BLaER1 treated with 17β-estradiol and CSF1 and Interleukin-3, amounts not matched to agents 10 nM and 100 nM (cell line): ENCODE results near the gene AQP1.
A peak's percentile ranks its signal among the peaks of the same experiment; 100 is the strongest.

Experiments used
- H3K27ac ChIP-seq, 11 experiments: shearing (Covaris generic); formaldehyde crosslinking; 2 replicates each; pipeline ENCODE4 v1.8.1; 2022
- H3K27me3 ChIP-seq, 11 experiments: shearing (Covaris generic); formaldehyde crosslinking; 2 replicates each; pipeline ENCODE4 v1.8.1; 2022
- H3K36me3 ChIP-seq, 11 experiments: shearing (Covaris generic); formaldehyde crosslinking; 2 replicates each; pipeline ENCODE4 v1.8.1; 2022
- H3K4me1 ChIP-seq, 10 experiments: shearing (Covaris generic); formaldehyde crosslinking; 2 replicates each; pipeline ENCODE4 v1.8.1; 2022
- H3K4me2 ChIP-seq, 11 experiments: shearing (Covaris generic); formaldehyde crosslinking; 2 replicates each; pipeline ENCODE4 v1.8.1; 2022
- H3K4me3 ChIP-seq, 10 experiments: shearing (Covaris generic); formaldehyde crosslinking; 2 replicates each; pipeline ENCODE4 v1.8.1; 2022
- H3K9ac ChIP-seq, 11 experiments: shearing (Covaris generic); formaldehyde crosslinking; 2 replicates each; pipeline ENCODE4 v1.8.1; 2022
- H3K9me3 ChIP-seq, 11 experiments: shearing (Covaris generic); formaldehyde crosslinking; replicated peaks in 1 of 11; 2 replicates each; pipeline ENCODE4 v1.8.1; 2022
- H4K20me1 ChIP-seq, 11 experiments: shearing (Covaris generic); formaldehyde crosslinking; 2 replicates each; pipeline ENCODE4 v1.8.1; 2022
- Cebpa-rat ChIP-seq, 11 experiments: shearing (Covaris generic); IDR thresholded peaks; 2 replicates each; pipeline ENCODE4 v1.8.1; 2022

Gene AQP1

GRCh38 chr7:30888747-30889146 is 22.9 kb upstream of the AQP1 start:
- H3K9me3 ChIP-seq, result peaks cover 23 to 36% (median 31%) of the 10 kb centered on the region in 11 experiments
- TF ChIP-seq Cebpa-rat (IDR thresholded peaks at IDR 0.05), result no peak
- peaks cover 0 to 6% (median 0%) of the 10 kb centered on the region in 11 experiments; a peak in 1 of 22 replicates for H3K36me3 ChIP-seq
- no peak overlapping the region for H3K9ac ChIP-seq
- no peak overlapping the region for H3K27ac ChIP-seq
- peak overlapping the region in 1 of 11 experiments; percentile 28; a peak in 1 of 22 replicates for H3K4me2 ChIP-seq
- H3K27me3 ChIP-seq, result peaks cover 0 to 6% (median 0%) of the 10 kb centered on the region in 11 experiments; a peak in 2 of 22 replicates
- 0 out of 22 replicates have a peak, but pooled peaks cover 0 to 5% (median 0%) of the 10 kb centered on the region in 11 experiments for H4K20me1 ChIP-seq
- H3K4me3 ChIP-seq, result no peak overlapping the region
- H3K4me1 ChIP-seq, result peaks cover 7 to 74% (median 64%) of the 10 kb centered on the region in 10 experiments; a peak in 19 of 20 replicates

GRCh38 chr7:30890226-30890625 is 21.4 kb upstream of the AQP1 start:
- Histone ChIP-seq H3K27me3 (peaks cover 0 to 8% (median 0%) of the 10 kb centered on the region in 11 experiments; a peak in 1 of 22 replicates), H3K4me1 (peaks cover 6 to 74% (median 63%) of the 10 kb centered on the region in 10 experiments; a peak in 19 of 20 replicates), H3K36me3 (peaks cover 0 to 6% (median 0%) of the 10 kb centered on the region in 11 experiments; a peak in 1 of 22 replicates), H3K9ac (no peak overlapping the region), H3K9me3 (peaks cover 23 to 36% (median 31%) of the 10 kb centered on the region in 11 experiments), H3K27ac (no peak overlapping the region), H4K20me1 (0 out of 22 replicates have a peak, but pooled peaks cover 0 to 8% (median 0%) of the 10 kb centered on the region in 11 experiments), H3K4me3 (no peak overlapping the region), H3K4me2 (no peak overlapping the region)
- no peak for TF ChIP-seq Cebpa-rat (IDR thresholded peaks at IDR 0.05)

GRCh38 chr7:30893357-30893756 is 18.3 kb upstream of the AQP1 start:
- peaks cover 23 to 36% (median 31%) of the 10 kb centered on the region in 11 experiments for H3K9me3 ChIP-seq
- peak overlapping the region in 7 of 11 experiments; percentile 9 to 78 (median 66); a peak in 13 of 22 replicates for H3K4me2 ChIP-seq
- H3K9ac ChIP-seq, result no peak overlapping the region
- peaks cover 0 to 6% (median 0%) of the 10 kb centered on the region in 11 experiments; a peak in 1 of 22 replicates for H3K36me3 ChIP-seq
- no peak overlapping the region for H3K27ac ChIP-seq
- H3K4me1 ChIP-seq, result peaks cover 19 to 74% (median 68%) of the 10 kb centered on the region in 10 experiments
- H3K27me3 ChIP-seq, result peaks cover 0 to 8% (median 0%) of the 10 kb centered on the region in 11 experiments; a peak in 1 of 22 replicates
- H3K4me3 ChIP-seq, result no peak overlapping the region
- 0 out of 22 replicates have a peak, but pooled peaks cover 0 to 10% (median 0%) of the 10 kb centered on the region in 11 experiments for H4K20me1 ChIP-seq
- TF ChIP-seq Cebpa-rat (IDR thresholded peaks at IDR 0.05), result no peak

- H3K4me3 ChIP-seq, result no peak overlapping the region
- no peak overlapping the region for H3K9ac ChIP-seq
- peak overlapping the region in 8 of 11 experiments; percentile 48 to 78 (median 64); a peak in 16 of 22 replicates for H3K4me2 ChIP-seq
- H3K27ac ChIP-seq, result no peak overlapping the region
- 0 out of 22 replicates have a peak, but pooled peaks cover 0 to 10% (median 0%) of the 10 kb centered on the region in 11 experiments for H4K20me1 ChIP-seq
- H3K36me3 ChIP-seq, result peaks cover 0 to 6% (median 0%) of the 10 kb centered on the region in 11 experiments; a peak in 1 of 22 replicates
- H3K9me3 ChIP-seq, result peaks cover 23 to 35% (median 31%) of the 10 kb centered on the region in 11 experiments
- peaks cover 0 to 8% (median 0%) of the 10 kb centered on the region in 11 experiments; a peak in 1 of 22 replicates for H3K27me3 ChIP-seq
- TF ChIP-seq Cebpa-rat (IDR thresholded peaks at IDR 0.05), result no peak
- H3K4me1 ChIP-seq, result peaks cover 23 to 79% (median 73%) of the 10 kb centered on the region in 10 experiments
These were observed 17.6 kb upstream of the AQP1 start for GRCh38 chr7:30894009-30894408.

GRCh38 chr7:30894866-30895605 is 16.6 kb upstream of the AQP1 start:
- Histone ChIP-seq H3K4me1 (peaks cover 23 to 89% (median 80%) of the 10 kb centered on the region in 10 experiments), H3K4me3 (no peak overlapping the region), H3K36me3 (peaks cover 0 to 3% (median 0%) of the 10 kb centered on the region in 11 experiments; a peak in 1 of 22 replicates), H3K9me3 (peaks cover 16 to 25% (median 22%) of the 10 kb centered on the region in 11 experiments), H3K27ac (no peak overlapping the region), H3K9ac (peak overlapping the region in 2 of 11 experiments; percentile 10 to 18; a peak in 1 of 22 replicates), H3K27me3 (peaks cover 0 to 8% (median 0%) of the 10 kb centered on the region in 11 experiments; a peak in 1 of 22 replicates), H3K4me2 (peak overlapping the region; percentile 10 to 78 (median 58)), H4K20me1 (0 out of 22 replicates have a peak, but pooled peaks cover 0 to 10% (median 0%) of the 10 kb centered on the region in 11 experiments)
- no peak for TF ChIP-seq Cebpa-rat (IDR thresholded peaks at IDR 0.05)

- no peaks in the 10 kb centered on the region for H3K36me3 ChIP-seq
- H3K4me3 ChIP-seq, result no peak overlapping the region
- H3K27me3 ChIP-seq, result peaks cover 0 to 8% (median 0%) of the 10 kb centered on the region in 11 experiments; a peak in 1 of 22 replicates
- H3K27ac ChIP-seq, result no peak overlapping the region
- peak overlapping the region in 2 of 11 experiments; percentile 10 to 49; a peak in 2 of 22 replicates for H3K9ac ChIP-seq
- H3K9me3 ChIP-seq, result peaks cover 6 to 15% (median 12%) of the 10 kb centered on the region in 11 experiments
- peak overlapping the region; percentile 10 to 78 (median 58); a peak in 21 of 22 replicates for H3K4me2 ChIP-seq
- no peak for TF ChIP-seq Cebpa-rat (IDR thresholded peaks at IDR 0.05)
- 0 out of 22 replicates have a peak, but pooled peaks cover 0 to 10% (median 0%) of the 10 kb centered on the region in 11 experiments for H4K20me1 ChIP-seq
- peaks cover 24 to 98% (median 85%) of the 10 kb centered on the region in 10 experiments for H3K4me1 ChIP-seq
These were observed 15.6 kb upstream of the AQP1 start for GRCh38 chr7:30896036-30896435.

GRCh38 chr7:30896783-30897637 is 14.6 kb upstream of the AQP1 start:
- TF ChIP-seq Cebpa-rat (IDR thresholded peaks at IDR 0.05), result no peak
- Histone ChIP-seq H3K4me1 (peaks cover 31 to 97% (median 87%) of the 10 kb centered on the region in 10 experiments), H3K27ac (no peak overlapping the region), H3K4me2 (peak overlapping the region in 9 of 11 experiments; percentile 4 to 78 (median 62); a peak in 15 of 22 replicates), H3K9ac (no peak overlapping the region), H3K27me3 (peaks cover 0 to 8% (median 0%) of the 10 kb centered on the region in 11 experiments; a peak in 1 of 22 replicates), H3K4me3 (no peak overlapping the region), H3K9me3 (peaks cover 0 to 5% (median 3%) of the 10 kb centered on the region in 11 experiments; a peak in 12 of 22 replicates), H4K20me1 (0 out of 22 replicates have a peak, but pooled peaks cover 0 to 10% (median 0%) of the 10 kb centered on the region in 11 experiments), H3K36me3 (no peaks in the 10 kb centered on the region)

GRCh38 chr7:30897770-30898169 is 13.9 kb upstream of the AQP1 start:
- Histone ChIP-seq H3K9ac (peak overlapping the region in 1 of 11 experiments; percentile 31; a peak in 1 of 22 replicates), H3K27me3 (peaks cover 0 to 8% (median 0%) of the 10 kb centered on the region in 11 experiments; a peak in 1 of 22 replicates), H4K20me1 (0 out of 22 replicates have a peak, but pooled peaks cover 0 to 10% (median 0%) of the 10 kb centered on the region in 11 experiments), H3K4me2 (peak overlapping the region in 9 of 11 experiments; percentile 37 to 78 (median 62); a peak in 20 of 22 replicates), H3K27ac (0 out of 22 replicates have a peak overlapping the region, but pooled peaks of 2 of the 11 experiments have one; percentile 66 to 67), H3K36me3 (no peaks in the 10 kb centered on the region), H3K4me1 (peaks cover 31 to 97% (median 88%) of the 10 kb centered on the region in 10 experiments), H3K4me3 (no peak overlapping the region), H3K9me3 (no peaks in the 10 kb centered on the region)
- no peak for TF ChIP-seq Cebpa-rat (IDR thresholded peaks at IDR 0.05)
